GM23338 (cell line): ENCODE data around the gene ACOX1. TPM values are rescaled to one million over a fixed set of nuclear protein-coding genes. Genes with fewer than 3 reads are reported as not detected.

Experiments used
- ATAC-seq: fragments of 200-7000 bp; cut with Tn5 transposase; 3 replicates; pipeline ENCODE4 v1.9.1; 2020
- DNase-seq: peaks from one replicate; pipeline ENCODE4 v3.0.0-alpha.2; 2015; ENCODE audit warnings: low spot score
- H2AFZ ChIP-seq: fragments of 200-600 bp; sonication (generic); 2 replicates; pipeline ENCODE4 v1.8.0; 2016; ENCODE audit warnings: antibody characterized with exemption, mild to moderate bottlenecking, moderate library complexity
- H3F3A ChIP-seq: fragments of 200-600 bp; sonication (generic); replicated peaks from 2 replicates; pipeline ENCODE4 v1.8.0; 2017; ENCODE audit warnings: antibody characterized with exemption, mixed run types, low read depth
- H3K27ac ChIP-seq: fragments of 200-600 bp; sonication (generic); 2 replicates; pipeline ENCODE4 v1.6.1; 2016; ENCODE audit warnings: low read depth
- H3K27me3 ChIP-seq: fragments of 200-600 bp; sonication (generic); 2 replicates; pipeline ENCODE4 v1.8.0; 2016; ENCODE audit warnings: mild to moderate bottlenecking, mixed run types, moderate library complexity; ENCODE audit not compliant: insufficient read depth
- H3K36me3 ChIP-seq: fragments of 200-600 bp; sonication (generic); 2 replicates; pipeline ENCODE4 v1.8.0; 2016; ENCODE audit warnings: mild to moderate bottlenecking; ENCODE audit not compliant: insufficient read depth
- H3K4me1 ChIP-seq: fragments of 200-600 bp; sonication (generic); 2 replicates; pipeline ENCODE4 v1.8.0; 2016; ENCODE audit warnings: mild to moderate bottlenecking, moderate library complexity; ENCODE audit not compliant: insufficient read depth
- H3K4me2 ChIP-seq: fragments of 200-600 bp; sonication (generic); 2 replicates; pipeline ENCODE4 v1.7.1; 2017; ENCODE audit warnings: mixed run types
- H3K4me3 ChIP-seq: fragments of 200-600 bp; sonication (generic); 2 replicates; pipeline ENCODE4 v1.6.1; 2016; ENCODE audit warnings: mixed run types
- H3K79me2 ChIP-seq: fragments of 200-600 bp; sonication (generic); replicated peaks from 2 replicates; pipeline ENCODE4 v1.8.0; 2017; ENCODE audit warnings: mild to moderate bottlenecking; ENCODE audit not compliant: insufficient read depth
- H3K9me2 ChIP-seq: fragments of 200-600 bp; sonication (generic); 2 replicates; pipeline ENCODE4 v1.8.0; 2017; ENCODE audit not compliant: insufficient read depth
- H4K20me1 ChIP-seq: fragments of 200-600 bp; sonication (generic); replicated peaks from 2 replicates; pipeline ENCODE4 v1.8.0; 2017; ENCODE audit warnings: mild to moderate bottlenecking; ENCODE audit not compliant: insufficient read depth
- H3K27ac Mint-ChIP-seq: 2 replicates; pipeline ENCODE4 v1.8.0; 2020; ENCODE audit warnings: inconsistent platforms, mild to moderate bottlenecking, moderate library complexity, mixed read lengths
- H3K27me3 Mint-ChIP-seq: 3 replicates; pipeline ENCODE4 v1.8.0; 2022; ENCODE audit warnings: low read depth, mild to moderate bottlenecking, moderate library complexity, mixed read lengths, inconsistent platforms; ENCODE audit not compliant: insufficient read depth, poor library complexity
- H3K36me3 Mint-ChIP-seq: 3 replicates; pipeline ENCODE4 v1.8.0; 2021; ENCODE audit warnings: low read depth, mild to moderate bottlenecking, inconsistent platforms, moderate library complexity, mixed read lengths
- H3K4me1 Mint-ChIP-seq: 3 replicates; pipeline ENCODE4 v1.8.0; 2020; ENCODE audit warnings: mild to moderate bottlenecking, inconsistent platforms, mixed read lengths
- H3K4me3 Mint-ChIP-seq: 3 replicates; pipeline ENCODE4 v1.8.0; 2021; ENCODE audit warnings: moderate library complexity, mild to moderate bottlenecking, inconsistent platforms, mixed read lengths
- H3K9me3 Mint-ChIP-seq: 3 replicates; pipeline ENCODE4 v1.8.0; 2020; ENCODE audit warnings: moderate library complexity, mild to moderate bottlenecking, inconsistent platforms, mixed read lengths
- CREB1 ChIP-seq: fragments of 250-450 bp; sonication (Bioruptor Pico); IDR thresholded peaks from 2 replicates; pipeline ENCODE4 v1.5.0; 2020; ENCODE audit warnings: low read depth, mild to moderate bottlenecking, moderate library complexity
- EZH2 ChIP-seq: fragments of 200-600 bp; sonication (generic); IDR thresholded peaks from one replicate; pipeline ENCODE4 v1.8.0; 2017; ENCODE audit warnings: antibody characterized with exemption, mild to moderate bottlenecking, low read depth; ENCODE audit not compliant: unreplicated experiment
- EZH2phosphoT487 ChIP-seq: fragments of 200-600 bp; sonication (generic); IDR thresholded peaks from one replicate; pipeline ENCODE4 v1.8.1; 2018; ENCODE audit warnings: antibody characterized with exemption; ENCODE audit not compliant: unreplicated experiment
- JUNB ChIP-seq: IDR thresholded peaks from one replicate; pipeline ENCODE4 v1.6.1; 2016; ENCODE audit warnings: antibody characterized with exemption; ENCODE audit not compliant: unreplicated experiment
- NANOG ChIP-seq: IDR thresholded peaks from 2 replicates; pipeline ENCODE4 v1.6.1; 2016; ENCODE audit warnings: antibody characterized with exemption, borderline replicate concordance
- POLR2AphosphoS5 ChIP-seq: IDR thresholded peaks from 2 replicates; pipeline ENCODE4 v1.6.1; 2016; ENCODE audit warnings: antibody characterized with exemption, low read depth
- STAT1 ChIP-seq: IDR thresholded peaks from one replicate; pipeline ENCODE4 v1.6.1; 2016; ENCODE audit warnings: antibody characterized with exemption; ENCODE audit not compliant: unreplicated experiment
- ZNF114 ChIP-seq: fragments of 250-450 bp; sonication (Bioruptor Pico); IDR thresholded peaks from 2 replicates; pipeline ENCODE4 v1.5.0; 2020; ENCODE audit warnings: mild to moderate bottlenecking, moderate library complexity
- ZNF331 ChIP-seq: fragments of 250-450 bp; sonication (Bioruptor Pico); IDR thresholded peaks from 2 replicates; pipeline ENCODE4 v1.5.0; 2020; ENCODE audit warnings: low read depth, mild to moderate bottlenecking, moderate library complexity
- polyA plus RNA-seq: library from polyadenylated mRNA; unstranded; fragments of >200 nt; fragmentation: Nextera tagmentation; extraction: Ambion mirVana; gene quantifications from 2 replicates; pipeline ENCODE4 v1.2.1, GENCODE V29; 2016
- total RNA-seq: library from RNA; depleted of rRNA; stranded (reverse); fragments of >200 nt; shearing (Covaris generic); gene quantifications from 2 replicates; pipeline ENCODE4 v1.2.3, GENCODE V29; 2014
- TF ChIP-seq, protein P1 (sequence below): IDR thresholded peaks from 2 replicates; pipeline ENCODE4 v1.6.1; 2016; ENCODE audit warnings: antibody characterized with exemption
- TF ChIP-seq, protein P2 (sequence below): fragments of 250-450 bp; sonication (Bioruptor Pico); IDR thresholded peaks from 2 replicates; pipeline ENCODE4 v1.5.0; 2020; ENCODE audit warnings: mild to moderate bottlenecking, moderate library complexity
- TF ChIP-seq, protein P3 (sequence below): IDR thresholded peaks from one replicate; pipeline ENCODE4 v1.6.1; 2018; ENCODE audit warnings: antibody characterized with exemption; ENCODE audit not compliant: unreplicated experiment
- TF ChIP-seq, protein P4 (sequence below), 2 experiments: fragments of 200-600 bp in 1 of 2; sonication (generic) in 1 of 2; conservative IDR thresholded peaks; 2 replicates each; pipeline versions ENCODE4 v1.5.1 to v1.6.1; 2016 to 2017; ENCODE audit warnings: antibody characterized with exemption in 2 of 2, low read depth in 2 of 2, mild to moderate bottlenecking in 2 of 2, moderate library complexity in 1 of 2

Gene ACOX1
- total and polyA plus RNA-seq, 2 experiments from 2014 or later: 12.8 to 32.9 TPM

DNA sequence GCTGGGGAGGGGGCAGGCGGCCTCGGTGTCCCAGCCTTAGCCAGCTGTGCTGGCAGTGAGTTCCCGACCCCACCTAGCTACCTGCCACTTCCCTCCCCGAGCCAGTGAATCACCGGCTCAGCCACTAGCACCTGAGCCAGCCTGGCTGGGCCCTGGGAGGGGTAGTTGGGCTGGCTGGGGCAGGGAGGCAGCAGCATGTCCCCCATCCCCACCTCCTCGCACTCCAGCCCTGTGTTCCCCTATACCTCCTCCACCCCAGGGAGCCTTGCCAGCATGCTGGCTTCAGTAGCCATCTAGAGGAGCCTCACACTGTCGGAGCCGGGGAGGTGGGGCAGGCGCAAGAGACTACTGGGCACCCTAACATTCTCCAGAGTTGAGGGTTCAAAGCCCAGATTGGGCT is 45.4 kb upstream of the ACOX1 start:
- no peak for ATAC-seq
- H3K9me3 Mint-ChIP-seq: no peaks in the 10 kb centered on the region

More for the DNA sequence above, 45.4 kb upstream of the ACOX1 start:
- Histone ChIP-seq H3K9me2 (no peaks in the 10 kb centered on the region), H3K4me2 (no peak overlapping the region), H3K4me1 (peaks cover 5% of the 10 kb centered on the region), H3K27me3 (no peaks in the 10 kb centered on the region), H3K79me2 (no peaks in the 10 kb centered on the region), H3K36me3 (no peaks in the 10 kb centered on the region), H2AFZ (no peak overlapping the region), H4K20me1 (no peaks in the 10 kb centered on the region), H3K27ac (no peak overlapping the region), H3K4me3 (no peak overlapping the region), H3F3A (no peaks in the 10 kb centered on the region)
- H3K4me3 Mint-ChIP-seq: no peak overlapping the region
- H3K36me3 Mint-ChIP-seq: no peaks in the 10 kb centered on the region
- no peak overlapping the region for H3K27ac Mint-ChIP-seq
- no peak for TF ChIP-seq POLR2AphosphoS5
- TF ChIP-seq, protein P1, sequence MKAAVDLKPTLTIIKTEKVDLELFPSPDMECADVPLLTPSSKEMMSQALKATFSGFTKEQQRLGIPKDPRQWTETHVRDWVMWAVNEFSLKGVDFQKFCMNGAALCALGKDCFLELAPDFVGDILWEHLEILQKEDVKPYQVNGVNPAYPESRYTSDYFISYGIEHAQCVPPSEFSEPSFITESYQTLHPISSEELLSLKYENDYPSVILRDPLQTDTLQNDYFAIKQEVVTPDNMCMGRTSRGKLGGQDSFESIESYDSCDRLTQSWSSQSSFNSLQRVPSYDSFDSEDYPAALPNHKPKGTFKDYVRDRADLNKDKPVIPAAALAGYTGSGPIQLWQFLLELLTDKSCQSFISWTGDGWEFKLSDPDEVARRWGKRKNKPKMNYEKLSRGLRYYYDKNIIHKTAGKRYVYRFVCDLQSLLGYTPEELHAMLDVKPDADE: no peak
- no peak for TF ChIP-seq EZH2
- TF ChIP-seq ZNF114 (CRISPR knock-in tag): no peak
- no peak for TF ChIP-seq ZNF331 (CRISPR knock-in tag)
- no peak for TF ChIP-seq STAT1
- TF ChIP-seq, protein P2, sequence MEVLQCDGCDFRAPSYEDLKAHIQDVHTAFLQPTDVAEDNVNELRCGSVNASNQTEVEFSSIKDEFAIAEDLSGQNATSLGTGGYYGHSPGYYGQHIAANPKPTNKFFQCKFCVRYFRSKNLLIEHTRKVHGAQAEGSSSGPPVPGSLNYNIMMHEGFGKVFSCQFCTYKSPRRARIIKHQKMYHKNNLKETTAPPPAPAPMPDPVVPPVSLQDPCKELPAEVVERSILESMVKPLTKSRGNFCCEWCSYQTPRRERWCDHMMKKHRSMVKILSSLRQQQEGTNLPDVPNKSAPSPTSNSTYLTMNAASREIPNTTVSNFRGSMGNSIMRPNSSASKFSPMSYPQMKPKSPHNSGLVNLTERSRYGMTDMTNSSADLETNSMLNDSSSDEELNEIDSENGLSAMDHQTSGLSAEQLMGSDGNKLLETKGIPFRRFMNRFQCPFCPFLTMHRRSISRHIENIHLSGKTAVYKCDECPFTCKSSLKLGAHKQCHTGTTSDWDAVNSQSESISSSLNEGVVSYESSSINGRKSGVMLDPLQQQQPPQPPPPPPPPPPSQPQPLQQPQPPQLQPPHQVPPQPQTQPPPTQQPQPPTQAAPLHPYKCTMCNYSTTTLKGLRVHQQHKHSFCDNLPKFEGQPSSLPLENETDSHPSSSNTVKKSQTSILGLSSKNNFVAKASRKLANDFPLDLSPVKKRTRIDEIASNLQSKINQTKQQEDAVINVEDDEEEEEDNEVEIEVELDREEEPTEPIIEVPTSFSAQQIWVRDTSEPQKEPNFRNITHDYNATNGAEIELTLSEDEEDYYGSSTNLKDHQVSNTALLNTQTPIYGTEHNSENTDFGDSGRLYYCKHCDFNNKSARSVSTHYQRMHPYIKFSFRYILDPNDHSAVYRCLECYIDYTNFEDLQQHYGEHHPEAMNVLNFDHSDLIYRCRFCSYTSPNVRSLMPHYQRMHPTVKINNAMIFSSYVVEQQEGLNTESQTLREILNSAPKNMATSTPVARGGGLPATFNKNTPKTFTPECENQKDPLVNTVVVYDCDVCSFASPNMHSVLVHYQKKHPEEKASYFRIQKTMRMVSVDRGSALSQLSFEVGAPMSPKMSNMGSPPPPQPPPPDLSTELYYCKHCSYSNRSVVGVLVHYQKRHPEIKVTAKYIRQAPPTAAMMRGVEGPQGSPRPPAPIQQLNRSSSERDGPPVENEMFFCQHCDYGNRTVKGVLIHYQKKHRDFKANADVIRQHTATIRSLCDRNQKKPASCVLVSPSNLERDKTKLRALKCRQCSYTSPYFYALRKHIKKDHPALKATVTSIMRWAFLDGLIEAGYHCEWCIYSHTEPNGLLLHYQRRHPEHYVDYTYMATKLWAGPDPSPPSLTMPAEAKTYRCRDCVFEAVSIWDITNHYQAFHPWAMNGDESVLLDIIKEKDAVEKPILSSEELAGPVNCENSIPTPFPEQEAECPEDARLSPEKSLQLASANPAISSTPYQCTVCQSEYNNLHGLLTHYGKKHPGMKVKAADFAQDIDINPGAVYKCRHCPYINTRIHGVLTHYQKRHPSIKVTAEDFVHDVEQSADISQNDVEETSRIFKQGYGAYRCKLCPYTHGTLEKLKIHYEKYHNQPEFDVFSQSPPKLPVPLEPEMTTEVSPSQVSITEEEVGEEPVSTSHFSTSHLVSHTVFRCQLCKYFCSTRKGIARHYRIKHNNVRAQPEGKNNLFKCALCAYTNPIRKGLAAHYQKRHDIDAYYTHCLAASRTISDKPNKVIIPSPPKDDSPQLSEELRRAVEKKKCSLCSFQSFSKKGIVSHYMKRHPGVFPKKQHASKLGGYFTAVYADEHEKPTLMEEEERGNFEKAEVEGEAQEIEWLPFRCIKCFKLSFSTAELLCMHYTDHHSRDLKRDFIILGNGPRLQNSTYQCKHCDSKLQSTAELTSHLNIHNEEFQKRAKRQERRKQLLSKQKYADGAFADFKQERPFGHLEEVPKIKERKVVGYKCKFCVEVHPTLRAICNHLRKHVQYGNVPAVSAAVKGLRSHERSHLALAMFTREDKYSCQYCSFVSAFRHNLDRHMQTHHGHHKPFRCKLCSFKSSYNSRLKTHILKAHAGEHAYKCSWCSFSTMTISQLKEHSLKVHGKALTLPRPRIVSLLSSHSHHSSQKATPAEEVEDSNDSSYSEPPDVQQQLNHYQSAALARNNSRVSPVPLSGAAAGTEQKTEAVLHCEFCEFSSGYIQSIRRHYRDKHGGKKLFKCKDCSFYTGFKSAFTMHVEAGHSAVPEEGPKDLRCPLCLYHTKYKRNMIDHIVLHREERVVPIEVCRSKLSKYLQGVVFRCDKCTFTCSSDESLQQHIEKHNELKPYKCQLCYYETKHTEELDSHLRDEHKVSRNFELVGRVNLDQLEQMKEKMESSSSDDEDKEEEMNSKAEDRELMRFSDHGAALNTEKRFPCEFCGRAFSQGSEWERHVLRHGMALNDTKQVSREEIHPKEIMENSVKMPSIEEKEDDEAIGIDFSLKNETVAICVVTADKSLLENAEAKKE (CRISPR knock-in tag): no peak
- TF ChIP-seq NANOG: no peak
- TF ChIP-seq, protein P3, sequence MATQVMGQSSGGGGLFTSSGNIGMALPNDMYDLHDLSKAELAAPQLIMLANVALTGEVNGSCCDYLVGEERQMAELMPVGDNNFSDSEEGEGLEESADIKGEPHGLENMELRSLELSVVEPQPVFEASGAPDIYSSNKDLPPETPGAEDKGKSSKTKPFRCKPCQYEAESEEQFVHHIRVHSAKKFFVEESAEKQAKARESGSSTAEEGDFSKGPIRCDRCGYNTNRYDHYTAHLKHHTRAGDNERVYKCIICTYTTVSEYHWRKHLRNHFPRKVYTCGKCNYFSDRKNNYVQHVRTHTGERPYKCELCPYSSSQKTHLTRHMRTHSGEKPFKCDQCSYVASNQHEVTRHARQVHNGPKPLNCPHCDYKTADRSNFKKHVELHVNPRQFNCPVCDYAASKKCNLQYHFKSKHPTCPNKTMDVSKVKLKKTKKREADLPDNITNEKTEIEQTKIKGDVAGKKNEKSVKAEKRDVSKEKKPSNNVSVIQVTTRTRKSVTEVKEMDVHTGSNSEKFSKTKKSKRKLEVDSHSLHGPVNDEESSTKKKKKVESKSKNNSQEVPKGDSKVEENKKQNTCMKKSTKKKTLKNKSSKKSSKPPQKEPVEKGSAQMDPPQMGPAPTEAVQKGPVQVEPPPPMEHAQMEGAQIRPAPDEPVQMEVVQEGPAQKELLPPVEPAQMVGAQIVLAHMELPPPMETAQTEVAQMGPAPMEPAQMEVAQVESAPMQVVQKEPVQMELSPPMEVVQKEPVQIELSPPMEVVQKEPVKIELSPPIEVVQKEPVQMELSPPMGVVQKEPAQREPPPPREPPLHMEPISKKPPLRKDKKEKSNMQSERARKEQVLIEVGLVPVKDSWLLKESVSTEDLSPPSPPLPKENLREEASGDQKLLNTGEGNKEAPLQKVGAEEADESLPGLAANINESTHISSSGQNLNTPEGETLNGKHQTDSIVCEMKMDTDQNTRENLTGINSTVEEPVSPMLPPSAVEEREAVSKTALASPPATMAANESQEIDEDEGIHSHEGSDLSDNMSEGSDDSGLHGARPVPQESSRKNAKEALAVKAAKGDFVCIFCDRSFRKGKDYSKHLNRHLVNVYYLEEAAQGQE: no peak
- TF ChIP-seq, protein P4, sequence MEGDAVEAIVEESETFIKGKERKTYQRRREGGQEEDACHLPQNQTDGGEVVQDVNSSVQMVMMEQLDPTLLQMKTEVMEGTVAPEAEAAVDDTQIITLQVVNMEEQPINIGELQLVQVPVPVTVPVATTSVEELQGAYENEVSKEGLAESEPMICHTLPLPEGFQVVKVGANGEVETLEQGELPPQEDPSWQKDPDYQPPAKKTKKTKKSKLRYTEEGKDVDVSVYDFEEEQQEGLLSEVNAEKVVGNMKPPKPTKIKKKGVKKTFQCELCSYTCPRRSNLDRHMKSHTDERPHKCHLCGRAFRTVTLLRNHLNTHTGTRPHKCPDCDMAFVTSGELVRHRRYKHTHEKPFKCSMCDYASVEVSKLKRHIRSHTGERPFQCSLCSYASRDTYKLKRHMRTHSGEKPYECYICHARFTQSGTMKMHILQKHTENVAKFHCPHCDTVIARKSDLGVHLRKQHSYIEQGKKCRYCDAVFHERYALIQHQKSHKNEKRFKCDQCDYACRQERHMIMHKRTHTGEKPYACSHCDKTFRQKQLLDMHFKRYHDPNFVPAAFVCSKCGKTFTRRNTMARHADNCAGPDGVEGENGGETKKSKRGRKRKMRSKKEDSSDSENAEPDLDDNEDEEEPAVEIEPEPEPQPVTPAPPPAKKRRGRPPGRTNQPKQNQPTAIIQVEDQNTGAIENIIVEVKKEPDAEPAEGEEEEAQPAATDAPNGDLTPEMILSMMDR (conservative IDR thresholded peaks at IDR 0.05; ENCODE audit: low read depth in 2 of 2): no peak
- TF ChIP-seq CREB1 (CRISPR knock-in tag): no peak
- no peak for TF ChIP-seq JUNB
- no peak for TF ChIP-seq EZH2phosphoT487
- peaks cover 12% of the 10 kb centered on the region for H3K4me1 Mint-ChIP-seq
- peaks cover 5% of the 10 kb centered on the region for H3K27me3 Mint-ChIP-seq
- no peak for DNase-seq
